ENCODE results near the gene CETN1.

Gene CETN1

GRCh38 chr18:580154-580553, at the start of gene CETN1:
Gene CETN1, plus strand, starts transcription at chr18:580380. Its CDS starts 29 bp downstream, at chr18:580409.
- DNase-seq: no peak

- no peak for DNase-seq
These were observed 48.2 kb upstream of the CETN1 start for GRCh38 chr18:532018-532417.

GRCh38 chr18:532632-533031, 47.5 kb upstream of the CETN1 start:
- DNase-seq: no peak

- no peak for DNase-seq
These were observed 46.1 kb upstream of the CETN1 start for GRCh38 chr18:533995-534601.

GRCh38 chr18:543447-544078, 36.6 kb upstream of the CETN1 start:
- no peak for DNase-seq

GRCh38 chr18:549967-550366, 30.2 kb upstream of the CETN1 start:
- no peak for DNase-seq

- no peak for DNase-seq
These were observed 28.6 kb upstream of the CETN1 start for GRCh38 chr18:551404-552061.

- no peak for DNase-seq
These were observed 24.3 kb upstream of the CETN1 start for GRCh38 chr18:555705-556457.

- DNase-seq: no peak
These were observed 15.2 kb upstream of the CETN1 start for GRCh38 chr18:564708-565561.

- DNase-seq: no peak
These were observed 14.6 kb upstream of the CETN1 start for GRCh38 chr18:565562-566061.

- DNase-seq: no peak
These were observed 13.1 kb upstream of the CETN1 start for GRCh38 chr18:567122-567521.

- no peak for DNase-seq
These were observed 11.4 kb upstream of the CETN1 start for GRCh38 chr18:568731-569130.

- DNase-seq: no peak
These were observed 9.9 kb upstream of the CETN1 start for GRCh38 chr18:570256-570655.

- no peak for DNase-seq
These were observed 9.5 kb upstream of the CETN1 start for GRCh38 chr18:570697-571096.

- no peak for DNase-seq
These were observed 7.9 kb upstream of the CETN1 start for GRCh38 chr18:572091-572830.

GRCh38 chr18:572831-573289, 7.3 kb upstream of the CETN1 start:
- no peak for DNase-seq

- DNase-seq: no peak
These were observed 6.8 kb upstream of the CETN1 start for GRCh38 chr18:573385-573784.

GRCh38 chr18:574149-574860, 5.9 kb upstream of the CETN1 start:
- DNase-seq: no peak

GRCh38 chr18:574865-575645, 5.1 kb upstream of the CETN1 start:
- no peak for DNase-seq

- no peak for DNase-seq
These were observed 3.3 kb upstream of the CETN1 start for GRCh38 chr18:576924-577323.
